Measurements from ENCODE around the gene APAF1. TPM values are rescaled to one million over a fixed set of nuclear protein-coding genes. Genes with fewer than 3 reads are reported as not detected.

The APAF1 gene
- total RNA-seq, 2 experiments from 2014 or later: 14.7 to 28.6 TPM

DNA sequence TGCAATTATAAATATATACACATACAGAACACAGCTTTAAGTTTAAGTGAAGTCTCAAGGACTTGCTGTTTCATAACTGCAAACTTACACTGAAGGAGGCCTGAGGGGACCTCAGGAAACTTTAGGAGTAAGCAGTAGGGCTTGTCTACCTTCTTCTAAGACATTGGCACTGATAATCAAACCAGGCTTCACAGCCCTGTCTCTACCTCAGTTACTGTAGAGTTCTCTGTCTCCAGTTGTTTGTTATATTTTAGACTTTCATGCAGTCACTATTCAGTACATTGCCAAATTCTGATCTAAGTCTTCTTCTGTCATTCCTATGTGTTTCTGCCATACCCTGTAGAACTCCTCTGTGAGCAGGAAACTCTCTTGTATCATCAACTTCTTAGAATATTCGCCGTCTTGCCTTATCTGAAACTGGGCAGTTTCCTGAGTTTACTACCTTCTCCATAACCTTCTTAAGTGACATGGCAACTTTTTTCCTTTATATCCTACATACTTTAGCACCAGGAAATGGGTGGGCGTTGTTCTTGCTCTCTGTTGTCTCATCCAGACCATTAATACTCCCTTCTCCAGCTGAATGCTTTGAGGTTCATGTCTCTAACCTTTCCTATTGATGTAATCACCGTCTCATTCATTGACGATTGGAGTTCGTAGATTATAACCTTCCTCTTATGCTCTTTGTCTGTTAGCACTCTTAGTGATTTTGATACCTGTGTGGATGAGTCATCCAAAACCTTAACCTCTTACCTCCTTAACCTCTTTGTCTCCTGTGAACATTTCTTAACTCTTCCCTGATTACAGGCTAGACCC, 11.4 kb downstream of the APAF1 start:
- Histone ChIP-seq H3K9me2 (ENCODE audit: insufficient read depth, low read length) (no peaks in the 10 kb centered on the region), H3K27ac (ENCODE audit: low read depth, low read length, poor library complexity, severe bottlenecking) (no peak overlapping the region), H2AFZ (ENCODE audit: low read length) (no peak overlapping the region), H4K20me1 (ENCODE audit: insufficient read depth, low read length) (no peaks in the 10 kb centered on the region), H3K4me3 (ENCODE audit: low read depth, low read length, poor library complexity, severe bottlenecking) (no peak overlapping the region), H3K36me3 (ENCODE audit: insufficient read depth, low read length) (peaks cover 62% of the 10 kb centered on the region), H3K4me1 (ENCODE audit: insufficient read depth, low read length, poor library complexity, severe bottlenecking) (no peaks in the 10 kb centered on the region), H3K4me2 (ENCODE audit: low read length) (no peak overlapping the region), H3K79me2 (ENCODE audit: insufficient read depth, low read depth, low read length) (no peaks in the 10 kb centered on the region), H3K9me3 (ENCODE audit: low read length) (no peaks in the 10 kb centered on the region)
- CTCF ChIA-PET (ENCODE audit: unreplicated experiment): no interaction called here
- DNase-seq (ENCODE audit: low spot score): no peak
- no TSS peak for BruUV-seq (replicated peaks)
- intact Hi-C loops (cut with micrococcal nuclease; ENCODE audit: unreplicated experiment): no loop called here
- TF ChIP-seq EZH2phosphoT487 (IDR thresholded peaks at IDR 0.05; ENCODE audit: borderline replicate concordance, low read depth, low read length): no peak
- TF ChIP-seq, protein P1, sequence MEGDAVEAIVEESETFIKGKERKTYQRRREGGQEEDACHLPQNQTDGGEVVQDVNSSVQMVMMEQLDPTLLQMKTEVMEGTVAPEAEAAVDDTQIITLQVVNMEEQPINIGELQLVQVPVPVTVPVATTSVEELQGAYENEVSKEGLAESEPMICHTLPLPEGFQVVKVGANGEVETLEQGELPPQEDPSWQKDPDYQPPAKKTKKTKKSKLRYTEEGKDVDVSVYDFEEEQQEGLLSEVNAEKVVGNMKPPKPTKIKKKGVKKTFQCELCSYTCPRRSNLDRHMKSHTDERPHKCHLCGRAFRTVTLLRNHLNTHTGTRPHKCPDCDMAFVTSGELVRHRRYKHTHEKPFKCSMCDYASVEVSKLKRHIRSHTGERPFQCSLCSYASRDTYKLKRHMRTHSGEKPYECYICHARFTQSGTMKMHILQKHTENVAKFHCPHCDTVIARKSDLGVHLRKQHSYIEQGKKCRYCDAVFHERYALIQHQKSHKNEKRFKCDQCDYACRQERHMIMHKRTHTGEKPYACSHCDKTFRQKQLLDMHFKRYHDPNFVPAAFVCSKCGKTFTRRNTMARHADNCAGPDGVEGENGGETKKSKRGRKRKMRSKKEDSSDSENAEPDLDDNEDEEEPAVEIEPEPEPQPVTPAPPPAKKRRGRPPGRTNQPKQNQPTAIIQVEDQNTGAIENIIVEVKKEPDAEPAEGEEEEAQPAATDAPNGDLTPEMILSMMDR (conservative IDR thresholded peaks at IDR 0.05; ENCODE audit: low read length): no peak
- POLR2A ChIA-PET: no interaction called here

DNA sequence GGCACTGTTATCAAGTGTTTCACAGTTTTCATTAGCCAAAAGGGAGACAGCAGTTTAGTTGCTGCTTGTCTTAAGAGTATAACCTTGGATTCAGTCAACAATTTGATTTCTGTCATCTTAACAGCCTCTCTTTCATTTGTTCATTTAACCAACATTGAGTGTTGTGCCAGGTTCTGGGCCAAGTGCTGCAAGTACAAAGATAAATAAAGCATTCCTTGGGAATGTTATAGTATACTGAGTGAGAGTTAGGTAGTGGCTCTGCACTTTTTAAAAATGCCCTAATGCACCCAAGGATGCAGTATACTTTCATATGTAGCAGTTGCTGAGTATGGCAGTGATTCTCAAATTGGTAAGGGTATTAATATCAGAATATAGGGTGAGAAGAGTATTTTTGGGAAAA, 15.4 kb downstream of the APAF1 start:
- peaks cover 61% of the 10 kb centered on the region for H3K36me3 ChIP-seq (ENCODE audit: insufficient read depth, low read length)
- ChIA-PET CTCF (ENCODE audit: unreplicated experiment) (no interaction called here), POLR2A (no interaction called here)
- H3K9me2 ChIP-seq (ENCODE audit: insufficient read depth, low read length): no peaks in the 10 kb centered on the region
- H3K79me2 ChIP-seq (ENCODE audit: insufficient read depth, low read depth, low read length): no peaks in the 10 kb centered on the region
- no peak overlapping the region for H2AFZ ChIP-seq (ENCODE audit: low read length)
- no peaks in the 10 kb centered on the region for H3K9me3 ChIP-seq (ENCODE audit: low read length)
- BruUV-seq (replicated peaks): no TSS peak
- H3K27ac ChIP-seq (ENCODE audit: low read depth, low read length, poor library complexity, severe bottlenecking): no peak overlapping the region
- H3K4me2 ChIP-seq (ENCODE audit: low read length): no peak overlapping the region
- H3K4me3 ChIP-seq (ENCODE audit: low read depth, low read length, poor library complexity, severe bottlenecking): no peak overlapping the region
- intact Hi-C loops (cut with micrococcal nuclease; ENCODE audit: unreplicated experiment): no loop called here
- TF ChIP-seq, protein P1 (conservative IDR thresholded peaks at IDR 0.05; ENCODE audit: low read length): no peak
- no peak for TF ChIP-seq EZH2phosphoT487 (IDR thresholded peaks at IDR 0.05; ENCODE audit: borderline replicate concordance, low read depth, low read length)
- no peak for DNase-seq (ENCODE audit: low spot score)
- H4K20me1 ChIP-seq (ENCODE audit: insufficient read depth, low read length): no peaks in the 10 kb centered on the region
- no peaks in the 10 kb centered on the region for H3K4me1 ChIP-seq (ENCODE audit: insufficient read depth, low read length, poor library complexity, severe bottlenecking)

DNA sequence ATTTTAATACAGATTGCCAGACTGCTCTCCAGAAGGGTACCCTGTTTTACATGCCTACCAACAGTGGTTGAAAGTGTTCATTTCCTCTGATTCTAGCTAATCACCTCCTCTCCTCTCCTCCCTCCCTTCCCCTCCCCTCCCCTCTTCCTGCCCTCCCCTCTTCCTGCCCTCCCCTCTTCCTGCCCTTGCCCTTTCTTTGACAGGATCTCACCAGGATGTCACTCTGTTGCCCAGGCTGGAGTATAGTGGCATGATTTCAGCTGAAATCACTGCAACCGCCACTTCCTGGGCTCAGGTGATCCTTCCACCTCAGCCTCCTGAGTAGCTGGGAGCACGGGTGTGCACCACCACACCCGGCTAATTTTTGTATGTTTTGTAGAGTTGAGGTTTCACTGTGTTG, 24.7 kb downstream of the APAF1 start:
- ChIA-PET POLR2A (interaction anchor here (0.6 to 1.1 kb wide), 3 partner anchors 14 to 72 kb away, joined by 3 to 4 read pairs (median 4); no protein-coding TSS in a partner anchor), CTCF (ENCODE audit: unreplicated experiment) (no interaction called here)
- peaks cover 6% of the 10 kb centered on the region; the same call in 1 of the 2 replicates for H3K9me3 ChIP-seq (ENCODE audit: low read length)
- H3K4me2 ChIP-seq (ENCODE audit: low read length): no peak overlapping the region
- H4K20me1 ChIP-seq (ENCODE audit: insufficient read depth, low read length): no peaks in the 10 kb centered on the region
- BruUV-seq (replicated peaks): no TSS peak
- no peak overlapping the region for H2AFZ ChIP-seq (ENCODE audit: low read length)
- no peaks in the 10 kb centered on the region for H3K4me1 ChIP-seq (ENCODE audit: insufficient read depth, low read length, poor library complexity, severe bottlenecking)
- no peak overlapping the region for H3K4me3 ChIP-seq (ENCODE audit: low read depth, low read length, poor library complexity, severe bottlenecking)
- TF ChIP-seq EZH2phosphoT487 (IDR thresholded peaks at IDR 0.05; ENCODE audit: borderline replicate concordance, low read depth, low read length): no peak
- TF ChIP-seq, protein P1 (conservative IDR thresholded peaks at IDR 0.05; ENCODE audit: low read length): no peak
- DNase-seq (ENCODE audit: low spot score): no peak
- H3K9me2 ChIP-seq (ENCODE audit: insufficient read depth, low read length): no peaks in the 10 kb centered on the region
- no peak overlapping the region for H3K27ac ChIP-seq (ENCODE audit: low read depth, low read length, poor library complexity, severe bottlenecking)
- intact Hi-C loops (cut with micrococcal nuclease; ENCODE audit: unreplicated experiment): no loop called here
- no peaks in the 10 kb centered on the region for H3K79me2 ChIP-seq (ENCODE audit: insufficient read depth, low read depth, low read length)
- peaks cover 76% of the 10 kb centered on the region for H3K36me3 ChIP-seq (ENCODE audit: insufficient read depth, low read length)

Measured in OCI-LY7 (cell line).